Stomach (tissue), 9 donors: ENCODE measurements around the gene ULK3. TPM values are rescaled to one million over a fixed set of nuclear protein-coding genes. Genes with fewer than 3 reads are reported as not detected.

Experiments used
- DNase-seq, 2 donors: peaks; one replicate each; pipeline versions ENCODE4 v3.0.0 to v3.0.0-alpha.2; 2013 to 2019
- H3K27ac ChIP-seq, 5 donors: fragments of 200-600 bp in 4 of 5; sonication (generic) in 4 of 5; one replicate each; pipeline ENCODE4 v1.5.1; 2013 to 2019; ENCODE audit warnings: mild to moderate bottlenecking in 1 of 5, moderate library complexity in 1 of 5
- H3K27me3 ChIP-seq, 3 donors: fragments of 200-600 bp; sonication (generic); one replicate each; pipeline ENCODE4 v1.5.1; 2017 to 2019; ENCODE audit warnings: mixed run types in 1 of 3
- H3K36me3 ChIP-seq, 4 donors: fragments of 200-600 bp; sonication (generic); 1 replicate in 3 of 4; 2 replicates in 1 of 4; pipeline ENCODE4 v1.5.1; 2016 to 2019
- H3K4me1 ChIP-seq, 4 donors: fragments of 200-600 bp; sonication (generic); one replicate each; pipeline ENCODE4 v1.5.1; 2016 to 2019
- H3K4me3 ChIP-seq, 4 donors: fragments of 200-600 bp; sonication (generic) in 3 of 4; one replicate each; pipeline ENCODE4 v1.5.1; 2016 to 2019; ENCODE audit warnings: mild to moderate bottlenecking in 1 of 4
- H3K9me3 ChIP-seq, 4 donors: fragments of 200-600 bp; sonication (generic); one replicate each; pipeline ENCODE4 v1.5.1; 2016 to 2019
- EP300 ChIP-seq: sonication (generic); formaldehyde crosslinking; IDR thresholded peaks from one replicate; pipeline ENCODE4 v1.6.1; 2017; ENCODE audit warnings: antibody characterized with exemption
- POLR2A ChIP-seq, 4 donors: fragments of 450-650 bp; IDR thresholded peaks; one replicate each; pipeline ENCODE4 v1.6.1; 2016; ENCODE audit warnings: antibody characterized with exemption in 4 of 4, control low read depth in 2 of 4, mild to moderate bottlenecking in 1 of 4, moderate library complexity in 1 of 4
- POLR2AphosphoS5 ChIP-seq, 3 donors: sonication (generic); formaldehyde crosslinking; IDR thresholded peaks; one replicate each; pipeline ENCODE4 v1.6.1; 2016; ENCODE audit warnings: antibody characterized with exemption in 3 of 3
- WGBS, 5 donors: extraction: QIAGEN DNeasy Blood & Tissue Kit in 3 of 5; methylation state at CpG; one replicate each; pipeline versions ENCODE4 v1.1.5 to v1.1.7; 2013 to 2018; 5-methylcytosine and 5-hydroxymethylcytosine counted together
- intact Hi-C: fragments of 100-400 bp; cut with DNase I; formaldehyde crosslinking; loops from one replicate; pipeline ENCODE4 v1.15.1; 2023; ENCODE audit warnings: low total_unique reads
- polyA plus RNA-seq, 3 donors: library from polyadenylated mRNA; stranded (reverse); fragments of 200-250 nt; gene quantifications; one replicate each; pipeline ENCODE4 v1.2.3, GENCODE V29; 2013
- total RNA-seq, 5 donors: library from RNA; depleted of rRNA; stranded (reverse); fragments of >200 nt; gene quantifications; one replicate each; pipeline versions ENCODE4 v1.1.0 to v1.2.3, GENCODE V29; 2014 to 2016
- TF ChIP-seq, protein P1 (sequence below), 7 experiments: fragments of 450-650 bp in 4 of 7; fragments of 200-600 bp in 3 of 7; sonication (generic) in 3 of 7; IDR thresholded peaks; one replicate each; pipeline ENCODE4 v1.5.1; 2016 to 2019; ENCODE audit warnings: antibody characterized with exemption in 7 of 7, control low read depth in 2 of 7, mild to moderate bottlenecking in 1 of 7
- donor health status: healthy with polysubstance abuse.
- donor health status: Bipolar disorder and iron deficiency.
- donor health status: healthy.

Gene ULK3
- total and polyA plus RNA-seq, 8 donors = 19.4 to 251 (median 46.2) TPM

DNA sequence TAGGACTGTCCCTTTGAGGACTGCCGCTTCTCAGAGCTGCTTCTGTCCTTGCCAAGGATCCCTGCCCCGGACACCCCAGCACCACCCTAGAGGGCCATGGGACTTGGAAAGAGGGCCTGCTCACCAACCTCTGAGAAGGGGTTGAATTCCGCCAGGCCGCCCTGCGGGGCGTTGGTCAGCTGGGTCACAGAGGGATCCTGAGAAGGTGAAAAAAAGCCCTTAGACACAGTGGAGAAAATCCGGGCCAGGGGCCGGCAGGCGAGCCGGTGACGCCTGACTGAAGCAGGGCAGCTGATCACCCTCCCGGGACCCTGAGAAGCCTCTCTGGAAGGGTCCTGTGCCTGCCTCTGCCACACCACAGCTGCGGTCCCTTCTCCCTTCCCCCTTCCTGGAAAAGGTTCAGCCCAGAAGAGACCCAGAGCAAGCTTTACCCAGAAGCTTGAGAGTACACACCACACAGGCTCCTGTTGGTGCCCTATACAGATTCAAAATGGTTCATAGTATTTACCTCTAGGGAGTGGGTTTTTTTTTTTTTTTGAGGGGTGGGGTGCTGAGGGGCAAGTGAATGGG lies 11.6 kb upstream of the ULK3 start:
- 94 to 96% (median 95%) methylated on average over 11 to 13 of the region's 13 CpGs for WGBS, 5 donors
- H3K36me3 ChIP-seq = peaks cover 46 to 63% (median 51%) of the 10 kb centered on the region in 4 donors
- H3K4me3 ChIP-seq = no peak overlapping the region
- H3K27ac ChIP-seq = no peak overlapping the region
- no peaks in the 10 kb centered on the region for H3K27me3 ChIP-seq
- no peaks in the 10 kb centered on the region for H3K9me3 ChIP-seq
- intact Hi-C loops = no loop called here
- DNase-seq = no peak
- H3K4me1 ChIP-seq = peaks cover 28 to 34% (median 30%) of the 10 kb centered on the region in 4 donors
- TF ChIP-seq POLR2AphosphoS5 (IDR thresholded peaks at IDR 0.05) (no peak), POLR2A (IDR thresholded peaks at IDR 0.05) (no peak), EP300 (no peak)
- TF ChIP-seq, protein P1, sequence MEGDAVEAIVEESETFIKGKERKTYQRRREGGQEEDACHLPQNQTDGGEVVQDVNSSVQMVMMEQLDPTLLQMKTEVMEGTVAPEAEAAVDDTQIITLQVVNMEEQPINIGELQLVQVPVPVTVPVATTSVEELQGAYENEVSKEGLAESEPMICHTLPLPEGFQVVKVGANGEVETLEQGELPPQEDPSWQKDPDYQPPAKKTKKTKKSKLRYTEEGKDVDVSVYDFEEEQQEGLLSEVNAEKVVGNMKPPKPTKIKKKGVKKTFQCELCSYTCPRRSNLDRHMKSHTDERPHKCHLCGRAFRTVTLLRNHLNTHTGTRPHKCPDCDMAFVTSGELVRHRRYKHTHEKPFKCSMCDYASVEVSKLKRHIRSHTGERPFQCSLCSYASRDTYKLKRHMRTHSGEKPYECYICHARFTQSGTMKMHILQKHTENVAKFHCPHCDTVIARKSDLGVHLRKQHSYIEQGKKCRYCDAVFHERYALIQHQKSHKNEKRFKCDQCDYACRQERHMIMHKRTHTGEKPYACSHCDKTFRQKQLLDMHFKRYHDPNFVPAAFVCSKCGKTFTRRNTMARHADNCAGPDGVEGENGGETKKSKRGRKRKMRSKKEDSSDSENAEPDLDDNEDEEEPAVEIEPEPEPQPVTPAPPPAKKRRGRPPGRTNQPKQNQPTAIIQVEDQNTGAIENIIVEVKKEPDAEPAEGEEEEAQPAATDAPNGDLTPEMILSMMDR (IDR thresholded peaks at IDR 0.05) = no peak

DNA sequence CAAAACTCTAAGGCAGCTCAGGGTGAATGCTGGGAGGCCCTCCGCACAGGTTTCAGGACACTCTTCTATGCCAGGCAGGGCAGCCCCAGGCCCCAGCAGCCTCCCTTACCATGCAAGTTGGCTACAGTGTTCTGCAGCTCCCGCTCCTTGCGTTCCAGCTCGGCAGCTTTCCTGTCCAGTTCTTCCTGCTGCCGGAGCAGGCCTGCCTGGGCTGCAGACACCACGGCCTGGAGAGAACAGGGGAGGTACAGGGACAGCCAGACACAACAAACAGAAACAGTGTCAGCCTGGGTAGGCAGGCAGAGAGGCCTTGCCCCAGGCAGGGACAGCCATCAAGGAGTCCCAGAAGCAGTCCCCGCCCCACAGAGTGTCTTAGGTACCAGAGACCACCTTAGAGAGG lies 9.0 kb upstream of the ULK3 start:
- TF ChIP-seq, protein P1 (IDR thresholded peaks at IDR 0.05) = no peak
- TF ChIP-seq POLR2AphosphoS5 (IDR thresholded peaks at IDR 0.05) = no peak
- TF ChIP-seq POLR2A (IDR thresholded peaks at IDR 0.05) = no peak
- no peak for TF ChIP-seq EP300
- H3K4me1 ChIP-seq = peaks cover 3 to 20% (median 12%) of the 10 kb centered on the region in 4 donors
- no peak for DNase-seq
- WGBS, 5 donors = 83 to 92% (median 90%) methylated on average over 7 of the region's 7 CpGs
- H3K4me3 ChIP-seq = no peak overlapping the region
- intact Hi-C loops = no loop called here
- H3K27me3 ChIP-seq = no peaks in the 10 kb centered on the region
- no peaks in the 10 kb centered on the region for H3K9me3 ChIP-seq
- peaks cover 63 to 80% (median 77%) of the 10 kb centered on the region in 4 donors for H3K36me3 ChIP-seq
- no peak overlapping the region for H3K27ac ChIP-seq

DNA sequence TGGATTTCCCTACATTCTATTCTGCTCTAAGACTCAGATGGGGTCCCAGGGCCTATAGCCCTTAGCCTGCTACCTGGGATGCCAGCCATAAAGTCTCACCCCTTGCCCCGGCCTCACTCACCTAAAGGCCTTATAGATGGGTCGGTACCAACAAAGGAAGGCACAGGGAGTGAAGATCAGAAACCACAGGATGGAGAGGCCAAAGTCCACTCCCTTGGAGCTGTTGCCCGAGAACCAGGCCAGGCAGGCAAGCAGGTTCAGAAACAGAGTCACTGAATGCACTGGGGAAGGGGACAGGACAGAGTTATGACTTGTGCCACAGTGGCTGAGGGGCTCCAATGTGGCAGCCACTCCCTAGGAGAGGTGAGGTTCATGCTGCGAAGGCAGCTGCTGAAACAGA lies 7.4 kb upstream of the ULK3 start:
- no peak for DNase-seq
- Histone ChIP-seq H3K4me1 (peaks cover 0 to 11% (median 6%) of the 10 kb centered on the region in 4 donors), H3K9me3 (no peaks in the 10 kb centered on the region), H3K27ac (no peak overlapping the region), H3K4me3 (no peak overlapping the region), H3K36me3 (peaks cover 67 to 95% (median 93%) of the 10 kb centered on the region in 4 donors), H3K27me3 (no peaks in the 10 kb centered on the region)
- WGBS, 5 donors = 62 to 76% (median 69%) methylated on average over 4 of the region's 4 CpGs
- TF ChIP-seq POLR2AphosphoS5 (IDR thresholded peaks at IDR 0.05) (no peak), POLR2A (IDR thresholded peaks at IDR 0.05) (no peak), EP300 (no peak)
- TF ChIP-seq, protein P1 (IDR thresholded peaks at IDR 0.05) = no peak
- intact Hi-C loops = no loop called here

DNA sequence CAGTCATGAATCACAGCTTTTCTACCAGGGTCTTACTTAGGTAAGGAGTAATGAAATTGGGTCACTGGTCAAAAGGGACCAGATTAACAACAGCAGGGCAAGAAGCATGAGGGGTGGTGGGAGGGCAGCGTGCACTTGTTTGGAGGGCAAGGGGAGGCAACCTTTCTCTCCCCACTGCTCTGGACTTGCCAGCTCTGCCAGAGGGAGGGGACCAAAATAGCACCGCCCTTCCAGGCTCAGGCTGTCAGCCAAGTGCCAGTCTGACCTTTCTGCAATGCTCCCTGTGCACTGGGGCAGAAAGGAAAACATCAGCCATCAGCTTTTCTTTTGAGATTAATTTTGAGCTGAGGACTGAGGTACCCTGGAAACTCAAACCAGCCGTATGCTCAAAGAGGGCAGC lies 4.5 kb upstream of the ULK3 start:
- TF ChIP-seq POLR2A (IDR thresholded peaks at IDR 0.05) = no peak
- no peak for TF ChIP-seq POLR2AphosphoS5 (IDR thresholded peaks at IDR 0.05)
- TF ChIP-seq, protein P1 (IDR thresholded peaks at IDR 0.05) = no peak
- TF ChIP-seq EP300 = no peak
- Histone ChIP-seq H3K27ac (no peak overlapping the region), H3K9me3 (no peaks in the 10 kb centered on the region), H3K4me3 (no peak overlapping the region), H3K4me1 (peaks cover 11 to 34% (median 21%) of the 10 kb centered on the region in 4 donors), H3K27me3 (no peaks in the 10 kb centered on the region), H3K36me3 (peaks cover 55 to 83% (median 81%) of the 10 kb centered on the region in 4 donors)
- 34 to 62% (median 41%) methylated on average over 3 of the region's 3 CpGs for WGBS, 5 donors
- intact Hi-C loops = loop anchor here (10.0 kb wide), 1 partner anchor 47 kb away; the partner anchor contains the start of gene MPI
- DNase-seq = peak in 1 of 2 donors; percentile 59
